Ishikawa (cell line): ENCODE measurements around the gene LCP1.

Experiments used
- CEBPB ChIP-seq: IDR thresholded peaks from 2 replicates; pipeline ENCODE4 v1.6.1; 2012
- EP300 ChIP-seq: IDR thresholded peaks from 2 replicates; pipeline ENCODE4 v1.6.1; 2012; ENCODE audit warnings: borderline replicate concordance
- RAD21 ChIP-seq: IDR thresholded peaks from 2 replicates; pipeline ENCODE4 v1.6.1; 2012; ENCODE audit warnings: low read depth
- REST ChIP-seq: IDR thresholded peaks from 2 replicates; pipeline ENCODE4 v1.6.1; 2012; ENCODE audit warnings: low read depth, mild to moderate bottlenecking
- TAF1 ChIP-seq: IDR thresholded peaks from 2 replicates; pipeline ENCODE4 v1.6.1; 2012; ENCODE audit warnings: low read depth, mild to moderate bottlenecking
- TCF12 ChIP-seq: IDR thresholded peaks from 2 replicates; pipeline ENCODE4 v1.6.1; 2012; ENCODE audit warnings: low read depth
- YY1 ChIP-seq: IDR thresholded peaks from 2 replicates; pipeline ENCODE4 v1.6.1; 2012; ENCODE audit warnings: low read depth
- ZBTB7A ChIP-seq: IDR thresholded peaks from 2 replicates; pipeline ENCODE4 v1.6.1; 2012; ENCODE audit warnings: low read depth

GRCh38 chr13:46114613-46115012 is 67.4 kb downstream of the LCP1 start:
- TF ChIP-seq RAD21, result no peak
- no peak for TF ChIP-seq REST
- TF ChIP-seq CEBPB, result no peak
- no peak for TF ChIP-seq ZBTB7A
- TF ChIP-seq TAF1, result no peak
- TF ChIP-seq TCF12, result no peak
- no peak for TF ChIP-seq YY1
- no peak for TF ChIP-seq EP300
